Mesendoderm (in vitro differentiated cells): ENCODE results near the gene EBF3.

Source experiments
- DNase-seq: peaks from one replicate; pipeline ENCODE4 v3.0.0; 2013
- H2AK5ac ChIP-seq: 2 replicates; pipeline ENCODE4 v1.6.1; 2013; ENCODE audit warnings: low read length, inconsistent platforms
- H2BK120ac ChIP-seq: 2 replicates; pipeline ENCODE4 v1.6.1; 2013; ENCODE audit warnings: low read depth, mild to moderate bottlenecking, low read length, moderate library complexity, mixed read lengths
- H2BK15ac ChIP-seq: replicated peaks from 2 replicates; pipeline ENCODE4 v1.6.1; 2013; ENCODE audit warnings: low read depth, mild to moderate bottlenecking, moderate library complexity
- H2BK5ac ChIP-seq: 2 replicates; pipeline ENCODE4 v1.6.1; 2013; ENCODE audit warnings: low read length, inconsistent platforms
- H3K18ac ChIP-seq: 2 replicates; pipeline ENCODE4 v1.6.1; 2013; ENCODE audit warnings: mild to moderate bottlenecking, low read length, mixed read lengths
- H3K23ac ChIP-seq: one replicate; pipeline ENCODE4 v1.6.1; 2013; ENCODE audit warnings: low read length
- H3K27ac ChIP-seq: 2 replicates; pipeline ENCODE4 v1.5.1; 2013; ENCODE audit warnings: low read depth, mild to moderate bottlenecking, inconsistent platforms, low read length, moderate library complexity
- H3K27me3 ChIP-seq: 2 replicates; pipeline ENCODE4 v1.6.1; 2013; ENCODE audit warnings: low read length, control low read depth, mild to moderate bottlenecking, inconsistent platforms; ENCODE audit not compliant: insufficient read depth, poor library complexity
- H3K36me3 ChIP-seq: 2 replicates; pipeline ENCODE4 v1.6.1; 2013; ENCODE audit warnings: low read length, inconsistent platforms; ENCODE audit not compliant: control insufficient read depth, insufficient read depth
- H3K4ac ChIP-seq: one replicate; pipeline ENCODE4 v1.6.1; 2013; ENCODE audit warnings: low read depth, mild to moderate bottlenecking, low read length, moderate library complexity
- H3K4me1 ChIP-seq: 2 replicates; pipeline ENCODE4 v1.6.1; 2013; ENCODE audit warnings: low read depth, low read length, inconsistent platforms; ENCODE audit not compliant: control insufficient read depth
- H3K4me2 ChIP-seq: 2 replicates; pipeline ENCODE4 v1.6.1; 2013; ENCODE audit warnings: low read length
- H3K4me3 ChIP-seq: 2 replicates; pipeline ENCODE4 v1.5.1; 2013; ENCODE audit warnings: mild to moderate bottlenecking, low read length
- H3K56ac ChIP-seq: one replicate; pipeline ENCODE4 v1.6.1; 2013; ENCODE audit warnings: low read length
- H3K79me1 ChIP-seq: 2 replicates; pipeline ENCODE4 v1.6.1; 2013; ENCODE audit warnings: low read length, inconsistent platforms
- H3K79me2 ChIP-seq: 2 replicates; pipeline ENCODE4 v1.6.1; 2013; ENCODE audit warnings: mild to moderate bottlenecking, low read length; ENCODE audit not compliant: control insufficient read depth, insufficient read depth
- H3K9ac ChIP-seq: 2 replicates; pipeline ENCODE4 v1.6.1; 2013; ENCODE audit warnings: low read length, inconsistent platforms
- H4K5ac ChIP-seq: one replicate; pipeline ENCODE4 v1.6.1; 2013; ENCODE audit warnings: low read length
- H4K8ac ChIP-seq: one replicate; pipeline ENCODE4 v1.6.1; 2013; ENCODE audit warnings: low read depth, mild to moderate bottlenecking, control low read depth, low read length, moderate library complexity
- WGBS: extraction: QIAGEN DNeasy Blood & Tissue Kit; methylation state at CpG from one replicate; pipeline ENCODE4 v1.1.7; 2013; ENCODE audit warnings: low lambda C conversion rate, missing lambda C conversion rate; ENCODE audit not compliant: insufficient coverage; ENCODE audit errors: extremely low coverage; 5-methylcytosine and 5-hydroxymethylcytosine counted together

Gene EBF3

DNA sequence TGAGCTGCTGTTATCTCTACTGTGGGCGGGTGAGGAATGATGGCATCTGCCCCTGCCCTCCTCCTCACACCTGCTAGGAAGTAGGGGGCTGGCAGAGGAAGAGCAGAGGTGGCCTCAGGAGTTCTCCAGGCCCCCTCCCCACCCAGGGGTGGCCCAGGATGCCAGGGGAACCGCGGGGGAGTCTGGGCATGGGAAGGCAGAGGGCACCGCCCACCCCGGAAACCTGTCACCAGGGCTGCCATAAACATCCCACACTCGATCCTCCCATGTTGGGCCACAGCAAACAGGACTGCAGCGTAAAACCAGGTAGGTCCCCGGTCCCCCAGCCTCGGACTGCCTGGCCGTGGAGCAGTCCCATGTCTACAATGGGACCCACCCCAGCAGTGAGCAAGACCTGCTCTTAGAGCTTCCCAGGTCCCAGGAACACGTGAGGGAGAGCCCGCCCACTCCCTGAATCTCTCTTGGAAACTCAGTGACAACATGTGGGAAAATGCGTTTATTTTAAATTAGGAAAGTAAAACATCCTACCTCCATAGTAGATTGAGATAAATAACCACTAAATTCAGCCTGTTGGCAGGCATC, 23.4 kb downstream of the EBF3 start:
- no peaks in the 10 kb centered on the region for H3K79me2 ChIP-seq
- no peak overlapping the region for H4K8ac ChIP-seq
- H2BK120ac ChIP-seq = no peak overlapping the region
- no peak for DNase-seq
- no peak overlapping the region for H3K4me3 ChIP-seq
- no peak overlapping the region for H3K27ac ChIP-seq
- H3K56ac ChIP-seq = no peak overlapping the region
- no peak overlapping the region for H3K9ac ChIP-seq
- H3K23ac ChIP-seq = no peak overlapping the region
- H2BK5ac ChIP-seq = no peak overlapping the region
- H3K4me2 ChIP-seq = no peak overlapping the region
- no CpG with 5 or more reads among the region's 13 CpGs for WGBS
- H3K4ac ChIP-seq = no peak overlapping the region
- H3K27me3 ChIP-seq = no peaks in the 10 kb centered on the region
- no peaks in the 10 kb centered on the region for H3K4me1 ChIP-seq
- H3K18ac ChIP-seq = no peak overlapping the region
- H3K79me1 ChIP-seq = no peaks in the 10 kb centered on the region
- H3K36me3 ChIP-seq = no peaks in the 10 kb centered on the region
- H2BK15ac ChIP-seq = no peak overlapping the region
- H2AK5ac ChIP-seq = no peak overlapping the region
- H4K5ac ChIP-seq = no peak overlapping the region

DNA sequence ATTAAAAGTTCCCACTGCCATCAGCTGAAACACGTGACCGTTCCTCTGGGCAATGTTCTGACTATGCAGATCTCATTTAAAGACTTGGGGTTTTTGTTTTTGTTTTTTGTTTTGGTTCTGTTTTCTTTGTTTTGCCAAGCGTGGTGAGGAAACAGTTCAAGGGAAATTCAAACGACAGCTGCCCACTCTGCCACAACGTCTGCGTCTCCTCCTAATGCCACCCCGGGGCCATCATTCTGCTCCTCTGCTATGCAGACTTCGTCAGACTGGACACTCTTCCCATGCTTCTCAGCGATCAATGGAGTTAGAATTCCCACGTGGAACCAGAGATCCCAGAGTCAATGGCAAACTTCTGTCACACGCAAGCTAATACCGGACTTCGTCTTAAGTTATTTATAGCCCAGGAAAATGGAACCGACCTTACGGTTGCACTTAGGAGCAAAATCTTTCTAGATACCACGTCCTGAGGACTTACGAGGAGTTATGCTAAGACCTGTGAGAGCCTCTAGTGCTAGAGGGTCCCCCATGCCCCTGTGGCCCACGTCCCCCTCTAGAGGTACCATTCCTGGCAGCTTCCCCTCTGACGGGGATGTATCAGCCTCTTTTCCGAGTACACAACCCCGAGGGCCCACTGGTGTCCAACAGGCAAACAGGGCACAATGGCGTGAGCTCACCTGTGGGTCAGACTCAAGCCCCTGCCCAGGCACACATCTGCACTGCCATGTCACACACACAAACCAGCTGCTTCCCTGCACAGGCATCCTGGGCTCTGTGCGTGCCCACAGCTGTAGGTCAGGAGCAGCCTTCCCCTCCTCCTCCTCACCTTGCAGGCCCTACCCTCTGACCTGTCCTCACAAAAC, 24.4 kb downstream of the EBF3 start:
- no peak overlapping the region for H2BK5ac ChIP-seq
- H3K27me3 ChIP-seq = no peaks in the 10 kb centered on the region
- H2BK120ac ChIP-seq = no peak overlapping the region
- H3K9ac ChIP-seq = no peak overlapping the region
- no peak for DNase-seq
- H3K4me1 ChIP-seq = no peaks in the 10 kb centered on the region
- H3K4me2 ChIP-seq = no peak overlapping the region
- WGBS = no CpG with 5 or more reads among the region's 23 CpGs
- no peak overlapping the region for H2AK5ac ChIP-seq
- H4K5ac ChIP-seq = no peak overlapping the region
- no peaks in the 10 kb centered on the region for H3K36me3 ChIP-seq
- H3K79me2 ChIP-seq = no peaks in the 10 kb centered on the region
- H3K56ac ChIP-seq = no peak overlapping the region
- H3K18ac ChIP-seq = no peak overlapping the region
- no peak overlapping the region for H3K4me3 ChIP-seq
- H4K8ac ChIP-seq = no peak overlapping the region
- H2BK15ac ChIP-seq = no peak overlapping the region
- H3K27ac ChIP-seq = no peak overlapping the region
- no peak overlapping the region for H3K4ac ChIP-seq
- H3K23ac ChIP-seq = no peak overlapping the region
- H3K79me1 ChIP-seq = no peaks in the 10 kb centered on the region

DNA sequence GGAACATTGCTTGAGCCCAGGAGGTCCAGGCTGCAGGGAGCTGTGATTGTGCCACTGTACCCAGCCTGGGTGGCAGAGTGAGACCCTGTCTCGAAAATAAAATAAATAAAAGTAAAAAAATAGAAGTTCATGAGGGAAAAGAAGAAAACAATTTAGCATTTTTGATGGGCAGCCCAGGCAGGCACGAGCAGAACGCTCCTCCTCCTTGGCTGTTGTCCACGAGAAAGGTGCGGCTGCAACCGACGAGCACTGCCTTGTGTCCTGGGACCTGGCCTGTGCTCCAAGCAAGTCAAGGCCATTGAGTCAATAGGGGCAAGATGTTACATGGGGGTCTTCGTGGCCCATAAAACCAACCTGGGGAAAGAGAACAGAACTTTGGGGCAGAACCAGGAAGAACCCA, 25.6 kb downstream of the EBF3 start:
- Histone ChIP-seq H2BK5ac (no peak overlapping the region), H3K18ac (no peak overlapping the region), H4K5ac (no peak overlapping the region), H2AK5ac (no peak overlapping the region), H4K8ac (no peak overlapping the region), H2BK120ac (no peak overlapping the region), H3K4me2 (no peak overlapping the region), H3K79me2 (no peaks in the 10 kb centered on the region), H3K9ac (no peak overlapping the region), H3K56ac (no peak overlapping the region), H2BK15ac (no peak overlapping the region), H3K79me1 (no peaks in the 10 kb centered on the region), H3K4me3 (no peak overlapping the region), H3K27me3 (no peaks in the 10 kb centered on the region), H3K36me3 (no peaks in the 10 kb centered on the region), H3K4me1 (no peaks in the 10 kb centered on the region), H3K4ac (no peak overlapping the region), H3K27ac (no peak overlapping the region), H3K23ac (no peak overlapping the region)
- DNase-seq = no peak
- WGBS = no CpG with 5 or more reads among the region's 8 CpGs

DNA sequence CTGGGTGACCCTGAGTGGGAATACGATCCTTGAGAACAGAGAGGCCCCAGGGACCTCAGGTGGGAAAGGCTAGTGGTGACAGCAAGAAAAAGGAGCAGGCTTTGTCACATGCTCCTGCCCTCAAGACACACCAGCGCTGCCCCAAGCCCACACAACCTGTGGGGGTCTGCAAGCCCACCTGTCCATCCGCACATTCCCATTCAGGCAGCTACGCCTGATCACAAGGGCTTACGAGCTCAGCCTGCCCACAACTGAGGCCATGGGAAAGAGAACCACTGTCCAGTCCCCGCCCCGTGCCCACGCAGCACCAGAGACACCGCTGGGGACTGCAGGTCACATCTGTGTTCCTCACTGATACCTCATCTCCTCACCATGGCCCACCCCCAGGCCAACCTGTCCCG, 26.7 kb downstream of the EBF3 start:
- no CpG with 5 or more reads among the region's 10 CpGs for WGBS
- Histone ChIP-seq H3K4me3 (no peak overlapping the region), H3K79me2 (no peaks in the 10 kb centered on the region), H3K36me3 (no peaks in the 10 kb centered on the region), H3K4me1 (no peaks in the 10 kb centered on the region), H4K8ac (no peak overlapping the region), H3K27ac (no peak overlapping the region), H3K4ac (no peak overlapping the region), H3K4me2 (no peak overlapping the region), H2BK15ac (no peak overlapping the region), H3K9ac (no peak overlapping the region), H4K5ac (no peak overlapping the region), H3K79me1 (no peaks in the 10 kb centered on the region), H2AK5ac (no peak overlapping the region), H3K56ac (no peak overlapping the region), H3K23ac (no peak overlapping the region), H2BK120ac (no peak overlapping the region), H2BK5ac (no peak overlapping the region), H3K18ac (no peak overlapping the region), H3K27me3 (no peaks in the 10 kb centered on the region)
- DNase-seq = no peak

DNA sequence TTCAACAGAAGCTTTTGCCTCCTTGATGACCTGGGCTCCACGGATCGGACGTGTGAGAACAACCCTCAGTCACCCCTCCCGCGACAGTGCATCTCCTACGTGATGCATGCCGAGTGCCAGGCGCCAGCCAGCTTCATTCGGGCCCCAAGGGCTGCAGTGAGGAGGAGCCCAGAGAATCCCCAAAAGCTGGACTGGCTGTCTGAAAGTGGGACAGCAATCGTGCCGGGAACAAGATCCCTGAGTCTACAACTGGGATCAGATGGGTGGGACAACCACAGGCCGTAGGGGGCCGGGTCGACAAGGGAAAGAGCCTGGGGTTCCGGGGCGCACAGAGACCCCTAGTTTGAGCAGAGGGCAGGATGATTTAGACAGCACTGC, 27.2 kb downstream of the EBF3 start:
- no peak overlapping the region for H4K8ac ChIP-seq
- no peaks in the 10 kb centered on the region for H3K79me1 ChIP-seq
- no peak overlapping the region for H3K18ac ChIP-seq
- no peaks in the 10 kb centered on the region for H3K36me3 ChIP-seq
- DNase-seq = no peak
- H3K27me3 ChIP-seq = no peaks in the 10 kb centered on the region
- H3K4me2 ChIP-seq = no peak overlapping the region
- H4K5ac ChIP-seq = no peak overlapping the region
- no peak overlapping the region for H3K56ac ChIP-seq
- no CpG with 5 or more reads among the region's 16 CpGs for WGBS
- H2AK5ac ChIP-seq = no peak overlapping the region
- H3K27ac ChIP-seq = no peak overlapping the region
- H2BK15ac ChIP-seq = no peak overlapping the region
- no peak overlapping the region for H3K4me3 ChIP-seq
- no peaks in the 10 kb centered on the region for H3K4me1 ChIP-seq
- H3K4ac ChIP-seq = no peak overlapping the region
- H3K9ac ChIP-seq = no peak overlapping the region
- H3K23ac ChIP-seq = no peak overlapping the region
- H2BK5ac ChIP-seq = no peak overlapping the region
- no peak overlapping the region for H2BK120ac ChIP-seq
- H3K79me2 ChIP-seq = no peaks in the 10 kb centered on the region
